Neuron (in vitro differentiated cells): ENCODE data around the gene FAN1.
"Not testable (repeated sequence)": the region's sequence is repeated elsewhere in the genome, so short reads cannot be mapped to it uniquely, and the experiment has no call there.

Experiments used
- H2AFZ ChIP-seq: one replicate; pipeline ENCODE4 v1.6.1; 2013; ENCODE audit warnings: low read depth, mild to moderate bottlenecking, inconsistent platforms, low read length, moderate library complexity
- H3K27me3 ChIP-seq: one replicate; pipeline ENCODE4 v1.6.1; 2013; ENCODE audit warnings: low read length; ENCODE audit not compliant: insufficient read depth
- H3K36me3 ChIP-seq: one replicate; pipeline ENCODE4 v1.6.1; 2013; ENCODE audit warnings: low read length; ENCODE audit not compliant: insufficient read depth
- H3K4me1 ChIP-seq: one replicate; pipeline ENCODE4 v1.6.1; 2013; ENCODE audit warnings: low read length; ENCODE audit not compliant: insufficient read depth
- H3K4me3 ChIP-seq: 2 replicates; pipeline ENCODE4 v1.5.1; 2013; ENCODE audit warnings: mild to moderate bottlenecking, low read length, moderate library complexity
- H3K9me3 ChIP-seq: one replicate; pipeline ENCODE4 v1.6.1; 2013; ENCODE audit warnings: low read length

Gene FAN1

DNA sequence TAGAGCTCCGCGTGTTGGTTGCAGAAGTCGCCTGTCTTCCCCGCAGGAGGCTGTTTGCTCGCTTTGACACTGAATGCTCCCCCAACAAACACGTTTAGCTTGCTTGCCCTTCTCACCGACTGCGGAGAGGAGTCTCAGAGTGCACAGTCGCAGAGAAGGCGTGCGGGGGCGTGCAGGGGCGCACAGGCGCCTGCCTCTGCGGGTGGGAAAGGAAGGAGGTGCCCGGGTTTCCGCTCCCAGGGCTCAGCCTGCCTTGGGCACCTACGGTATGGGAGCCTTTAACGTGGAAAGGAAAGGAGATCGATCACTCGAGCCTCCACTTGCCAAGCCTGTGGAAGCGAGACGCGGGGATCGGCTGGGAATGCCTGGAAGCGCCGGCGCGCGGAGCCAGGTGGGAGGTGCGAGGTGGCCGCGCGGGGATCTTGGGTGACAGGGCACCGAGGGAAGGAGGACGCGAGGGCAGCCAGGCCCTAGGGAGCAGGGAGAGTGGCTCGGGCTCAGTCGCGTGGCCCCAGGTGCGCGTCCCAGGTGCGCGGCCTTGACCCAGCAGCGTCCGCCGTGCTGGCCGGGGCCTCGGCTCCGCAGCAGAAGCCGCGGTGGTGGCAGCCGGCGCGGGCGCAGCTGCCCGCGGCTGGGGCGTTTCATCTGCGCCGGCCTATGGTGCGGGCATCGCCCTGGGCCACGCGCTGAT lies at the start of gene FAN1:
TSS of gene FAN1 (plus strand) at position 419 of the 691 bp plus-strand sequence. CDS start 749 bp downstream, outside the sequence.
- Histone ChIP-seq H3K27me3 (no peaks in the 10 kb centered on the region), H3K9me3 (no peaks in the 10 kb centered on the region), H3K4me1 (peaks cover 3% of the 10 kb centered on the region), H3K36me3 (peaks cover 15% of the 10 kb centered on the region), H3K4me3 (peak within 1 kb of the TSS; percentile 72), H2AFZ (peak within 1 kb of the TSS; percentile 77)

DNA sequence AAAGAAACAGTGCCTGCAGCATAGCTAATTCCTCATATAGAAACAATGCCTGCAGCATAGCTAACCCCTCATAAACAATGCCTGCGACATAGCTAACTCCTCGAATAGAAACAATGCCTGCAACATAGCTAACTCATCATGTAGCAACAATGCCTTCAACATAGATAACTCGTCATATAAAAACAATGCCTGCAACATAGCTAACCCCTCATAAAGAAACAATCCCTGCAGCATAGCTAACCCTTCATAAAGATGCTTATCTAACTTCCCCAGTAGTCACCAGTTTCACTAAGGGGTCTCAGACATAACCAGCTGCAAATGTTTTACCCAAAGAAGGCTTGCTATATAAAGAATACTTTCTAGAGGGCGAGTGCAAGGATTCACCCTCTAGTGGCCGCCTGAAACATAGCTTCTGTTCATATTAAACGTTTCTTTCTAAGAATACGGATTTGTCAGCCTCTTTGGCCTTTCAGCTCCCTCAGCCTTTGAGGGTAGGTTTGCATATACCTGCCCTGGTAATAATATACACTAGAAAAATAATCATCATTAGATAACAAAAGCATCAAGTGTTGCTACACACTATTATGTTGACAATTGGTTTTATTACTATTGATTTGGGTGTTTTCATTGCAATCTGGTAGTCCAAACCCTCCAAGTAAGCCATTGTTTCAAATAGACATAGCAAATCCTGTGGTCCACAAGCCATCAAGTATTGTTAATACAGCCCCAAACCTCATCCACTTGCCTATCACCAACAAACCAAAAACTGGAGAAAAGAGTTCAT lies 44.4 kb upstream of the FAN1 start:
- no peaks in the 10 kb centered on the region for H3K9me3 ChIP-seq
- no peaks in the 10 kb centered on the region for H3K36me3 ChIP-seq
- peak overlapping the region; percentile 2 for H3K4me3 ChIP-seq
- H3K4me1 ChIP-seq = peaks cover 22% of the 10 kb centered on the region
- H3K27me3 ChIP-seq = no peaks in the 10 kb centered on the region
- peak overlapping the region; percentile 48 for H2AFZ ChIP-seq

DNA sequence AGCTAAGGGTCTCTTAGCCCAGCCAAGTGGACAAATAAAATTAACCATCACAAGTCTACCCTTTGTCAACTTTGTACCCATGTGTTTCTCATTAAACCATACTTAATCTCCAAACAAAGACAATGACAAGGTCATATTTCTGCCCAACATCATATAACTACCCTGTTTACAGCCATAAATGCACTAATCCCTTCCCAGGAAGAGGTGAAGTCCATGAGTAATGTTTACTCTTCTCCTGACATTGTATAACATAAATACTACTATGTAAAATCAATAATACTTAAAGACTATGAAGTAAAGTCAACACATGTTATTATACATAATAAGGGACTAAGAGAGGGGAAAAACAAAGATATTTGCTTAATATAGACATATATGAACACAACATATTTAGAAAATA lies 38.5 kb upstream of the FAN1 start:
- Histone ChIP-seq H3K9me3 (no peaks in the 10 kb centered on the region), H2AFZ (no peak overlapping the region), H3K36me3 (no peaks in the 10 kb centered on the region), H3K4me1 (peaks cover 4% of the 10 kb centered on the region), H3K4me3 (no peak overlapping the region), H3K27me3 (no peaks in the 10 kb centered on the region)

DNA sequence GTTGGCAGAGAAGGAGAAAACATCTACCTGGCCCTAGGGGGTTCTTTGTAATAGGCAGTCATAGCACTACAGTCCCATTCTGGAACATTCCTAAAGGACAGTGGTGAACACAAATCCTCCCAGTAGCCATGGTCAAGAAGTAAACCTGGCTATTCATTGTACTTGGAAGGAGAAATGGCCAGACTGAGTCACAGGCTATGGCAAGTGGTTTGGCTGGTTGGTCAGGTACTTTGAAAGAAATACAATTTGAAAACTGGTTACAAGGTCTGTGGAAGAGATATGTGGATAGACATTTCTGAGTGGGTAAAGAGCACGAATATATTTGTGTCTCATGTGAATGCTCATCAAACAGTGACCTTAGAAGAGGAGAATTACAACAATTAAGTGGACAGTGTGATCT lies 33.0 kb upstream of the FAN1 start:
- Histone ChIP-seq H3K4me3 (no peak overlapping the region), H2AFZ (no peak overlapping the region), H3K4me1 (no peaks in the 10 kb centered on the region), H3K9me3 (no peaks in the 10 kb centered on the region), H3K36me3 (no peaks in the 10 kb centered on the region), H3K27me3 (no peaks in the 10 kb centered on the region)

DNA sequence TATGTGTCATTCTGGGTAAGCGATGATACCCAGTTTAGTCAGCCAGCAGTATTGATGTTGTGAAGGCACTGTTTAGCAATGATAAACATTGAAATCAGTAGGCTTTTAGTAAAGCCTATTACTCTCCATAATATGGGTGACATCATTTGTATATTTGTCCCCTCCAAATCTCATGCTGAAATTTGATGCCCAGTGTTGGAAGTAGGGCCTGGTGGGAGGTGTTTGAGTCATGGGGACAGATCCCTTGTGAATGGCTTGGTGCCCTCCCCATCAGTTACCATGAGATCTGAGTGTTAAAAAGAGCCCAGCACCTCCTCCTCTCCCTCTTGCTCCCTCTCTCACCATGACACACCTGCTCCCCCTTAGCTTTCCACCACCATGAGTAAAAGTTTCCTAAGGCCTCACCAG lies 31.4 kb upstream of the FAN1 start:
- Histone ChIP-seq H3K36me3 (no peaks in the 10 kb centered on the region), H2AFZ (no peak overlapping the region)

DNA sequence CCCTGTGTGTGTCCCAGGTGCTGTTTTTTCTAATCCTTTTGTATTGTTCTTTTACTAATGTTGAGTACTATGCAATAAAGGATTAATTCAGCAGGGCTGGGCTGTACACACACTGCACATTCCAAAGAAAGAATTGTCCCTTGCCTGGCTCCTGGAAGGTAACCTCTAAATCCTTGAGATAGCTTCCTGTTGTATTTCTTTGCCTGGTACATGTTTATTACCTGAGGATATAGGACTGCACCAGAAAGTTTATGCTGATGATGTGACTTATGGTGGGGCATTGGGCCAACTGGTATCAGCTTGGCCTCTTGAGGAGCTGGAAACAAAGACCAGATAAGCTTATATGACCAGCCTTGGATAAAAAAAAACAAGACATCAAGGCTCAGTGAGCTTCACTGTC lies 26.6 kb upstream of the FAN1 start:
- H3K27me3 ChIP-seq = no peaks in the 10 kb centered on the region
- no peaks in the 10 kb centered on the region for H3K36me3 ChIP-seq
- H2AFZ ChIP-seq = no peak overlapping the region
- H3K4me3 ChIP-seq = no peak overlapping the region
- no peaks in the 10 kb centered on the region for H3K9me3 ChIP-seq
- H3K4me1 ChIP-seq = no peaks in the 10 kb centered on the region

More for the DNA sequence above, 31.4 kb upstream of the FAN1 start:
- H3K4me3 ChIP-seq = no peak overlapping the region
- no peaks in the 10 kb centered on the region for H3K9me3 ChIP-seq
- no peaks in the 10 kb centered on the region for H3K27me3 ChIP-seq
- no peaks in the 10 kb centered on the region for H3K4me1 ChIP-seq

DNA sequence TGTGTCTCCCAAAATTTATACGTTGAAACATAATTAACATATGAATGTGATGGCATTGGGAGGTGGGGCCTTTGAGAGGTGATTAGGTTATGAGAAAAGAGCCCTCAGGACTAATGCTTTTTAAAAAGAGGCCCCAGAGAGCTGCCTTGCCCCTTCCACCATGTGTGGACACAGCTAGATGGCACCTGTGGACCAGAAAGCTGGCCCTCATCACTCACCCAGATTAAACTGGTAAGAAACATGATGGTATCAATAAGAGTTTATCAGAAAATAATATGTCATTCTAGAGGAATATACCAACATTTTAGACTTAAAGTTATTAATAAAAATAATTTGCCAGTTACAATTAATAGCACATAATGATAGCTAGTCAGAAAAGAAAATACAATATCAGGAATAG lies 25.2 kb upstream of the FAN1 start:
- H2AFZ ChIP-seq = no peak overlapping the region
- H3K4me3 ChIP-seq = no peak overlapping the region

DNA sequence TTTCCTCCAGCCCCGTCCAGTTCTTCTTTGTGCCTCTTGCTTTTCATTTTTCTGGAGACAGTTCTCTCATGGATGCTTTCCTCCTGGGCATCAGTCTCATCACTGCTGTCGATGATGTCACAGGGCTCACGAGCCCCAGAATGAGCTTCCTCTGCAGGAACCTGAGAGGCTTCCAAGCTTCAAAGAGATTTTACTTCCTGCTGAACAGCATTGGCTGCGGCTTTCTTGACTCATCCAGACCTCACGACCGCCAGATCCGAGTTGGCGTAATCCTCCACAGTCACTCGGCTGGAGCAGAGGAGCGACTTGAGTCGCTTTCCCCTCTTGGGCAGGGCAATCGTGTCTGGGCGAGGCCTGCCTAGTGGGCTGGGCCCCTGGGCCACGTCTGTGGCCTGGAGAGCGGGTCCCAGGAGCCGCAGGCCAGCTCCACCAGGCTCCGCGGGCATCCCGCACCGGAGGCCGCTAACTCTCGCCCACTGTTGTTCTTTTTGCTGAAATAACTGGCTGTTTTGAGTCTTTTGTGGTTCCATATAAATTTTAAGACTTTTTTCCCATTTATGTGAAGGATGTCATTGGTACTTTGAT lies 20.8 kb upstream of the FAN1 start:
- H3K9me3 ChIP-seq = no peaks in the 10 kb centered on the region
- H2AFZ ChIP-seq = no peak overlapping the region
- no peaks in the 10 kb centered on the region for H3K4me1 ChIP-seq
- H3K27me3 ChIP-seq = no peaks in the 10 kb centered on the region
- no peak overlapping the region for H3K4me3 ChIP-seq
- no peaks in the 10 kb centered on the region for H3K36me3 ChIP-seq

More for the DNA sequence above, 25.2 kb upstream of the FAN1 start:
- no peaks in the 10 kb centered on the region for H3K36me3 ChIP-seq
- no peaks in the 10 kb centered on the region for H3K27me3 ChIP-seq
- H3K4me1 ChIP-seq = no peaks in the 10 kb centered on the region
- H3K9me3 ChIP-seq = no peaks in the 10 kb centered on the region

DNA sequence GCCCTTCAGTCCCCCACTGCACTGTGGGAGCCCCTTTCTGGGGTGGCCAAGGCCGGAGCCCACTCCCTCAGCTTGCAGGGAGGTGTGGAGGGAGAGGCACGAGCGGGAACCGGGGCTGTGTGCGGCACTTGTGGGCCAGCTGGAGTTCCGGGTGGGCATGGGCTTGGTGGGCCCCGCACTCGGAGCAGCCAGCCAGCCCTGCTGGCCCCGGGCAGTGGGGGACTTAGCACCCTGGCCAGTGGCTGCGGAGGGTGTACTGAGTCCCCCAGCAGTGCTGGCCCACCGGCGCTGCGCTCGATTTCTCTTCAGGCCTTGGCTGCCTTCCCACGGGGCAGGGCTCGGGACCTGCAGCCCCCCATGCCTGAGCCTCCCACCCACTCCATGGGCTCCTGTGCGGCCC lies 20.0 kb upstream of the FAN1 start:
- H2AFZ ChIP-seq, H3K27me3 ChIP-seq, H3K9me3 ChIP-seq, H3K4me3 ChIP-seq, H3K4me1 ChIP-seq, H3K36me3 ChIP-seq: not testable (repeated sequence)

DNA sequence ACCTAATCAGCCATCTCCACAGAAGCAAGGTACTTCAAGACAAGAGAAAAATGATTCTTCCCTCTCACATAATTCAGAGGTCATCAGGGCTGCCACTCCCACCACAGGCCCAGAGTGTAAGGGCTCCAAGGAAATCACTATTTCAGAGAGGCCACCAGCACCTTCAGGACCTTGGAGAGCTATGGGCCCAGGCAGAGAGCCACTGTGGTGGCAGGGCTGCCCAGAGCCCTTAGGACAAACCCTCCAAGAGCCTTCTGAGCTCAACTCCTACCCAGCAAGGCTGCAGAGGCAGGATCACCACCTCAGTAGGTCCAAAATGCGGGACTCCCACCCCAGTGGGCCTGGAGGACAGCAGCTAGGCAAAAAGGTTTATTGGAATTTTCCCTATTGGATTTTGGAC lies 17.9 kb upstream of the FAN1 start:
- peaks cover 11% of the 10 kb centered on the region for H3K4me1 ChIP-seq
- H3K9me3 ChIP-seq = no peaks in the 10 kb centered on the region
- no peaks in the 10 kb centered on the region for H3K27me3 ChIP-seq
- H3K36me3 ChIP-seq = no peaks in the 10 kb centered on the region
- no peak overlapping the region for H3K4me3 ChIP-seq
- no peak overlapping the region for H2AFZ ChIP-seq

DNA sequence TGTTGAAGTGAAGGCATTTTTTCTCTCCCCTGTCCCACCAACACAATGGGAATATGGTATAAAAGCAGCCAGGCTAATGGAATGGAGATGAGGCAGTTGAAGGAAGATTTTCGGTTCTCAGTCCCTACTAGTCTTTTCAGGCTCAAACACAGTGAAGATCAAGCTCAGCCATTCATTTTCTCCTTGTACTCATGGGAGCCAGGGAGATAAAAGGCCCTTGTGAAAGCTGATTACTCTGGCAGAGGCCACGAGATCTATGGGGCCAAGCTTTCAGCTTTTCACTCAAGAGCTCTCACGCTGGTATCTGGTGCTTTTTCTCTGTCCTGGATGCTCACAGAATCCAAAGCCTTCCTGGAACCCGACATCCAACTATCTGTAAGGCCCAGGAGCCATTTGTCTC lies 14.5 kb upstream of the FAN1 start:
- no peak overlapping the region for H2AFZ ChIP-seq
- no peaks in the 10 kb centered on the region for H3K36me3 ChIP-seq
- H3K27me3 ChIP-seq = no peaks in the 10 kb centered on the region
- H3K4me1 ChIP-seq = peaks cover 11% of the 10 kb centered on the region
- H3K9me3 ChIP-seq = no peaks in the 10 kb centered on the region
- H3K4me3 ChIP-seq = no peak overlapping the region

DNA sequence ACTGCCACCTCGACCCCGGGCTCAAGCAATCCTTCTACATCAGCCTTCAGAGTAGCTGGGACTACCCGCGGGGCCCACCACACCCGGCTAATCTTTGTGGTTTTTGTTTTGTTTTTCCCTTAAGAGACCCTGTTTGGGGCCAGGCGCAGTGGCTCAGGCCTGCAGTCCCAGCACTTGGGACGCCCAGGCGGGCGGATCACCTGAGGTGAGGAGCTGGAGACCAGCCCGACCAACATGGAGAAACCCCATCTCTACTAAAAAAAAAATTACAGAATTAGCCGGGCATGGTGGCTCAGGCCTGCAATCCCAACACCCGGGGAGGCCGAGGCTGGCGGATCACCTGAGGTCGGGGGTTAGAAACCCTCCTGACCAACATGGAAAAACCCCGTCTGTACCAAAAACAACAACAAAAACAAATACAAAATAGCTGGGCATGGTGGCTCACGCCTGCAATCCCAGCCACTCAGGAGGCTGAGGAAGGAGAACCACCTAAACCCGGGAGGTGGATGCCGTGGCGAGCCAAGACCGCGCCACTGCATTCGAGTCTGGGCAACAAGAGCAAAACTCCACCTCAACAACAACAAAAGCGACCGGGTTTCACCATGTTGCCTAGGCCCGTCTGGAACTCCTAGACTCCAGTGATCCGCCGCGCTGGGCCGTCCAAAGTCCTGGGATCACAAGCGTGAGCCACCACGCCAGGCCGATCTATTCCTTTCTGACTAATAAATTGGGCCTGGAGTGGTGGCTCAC lies 8.1 kb upstream of the FAN1 start:
- Histone ChIP-seq H3K36me3 (no peaks in the 10 kb centered on the region), H3K4me1 (peaks cover 8% of the 10 kb centered on the region), H3K9me3 (no peaks in the 10 kb centered on the region), H2AFZ (peak overlapping the region; percentile 21), H3K27me3 (no peaks in the 10 kb centered on the region), H3K4me3 (no peak overlapping the region)

DNA sequence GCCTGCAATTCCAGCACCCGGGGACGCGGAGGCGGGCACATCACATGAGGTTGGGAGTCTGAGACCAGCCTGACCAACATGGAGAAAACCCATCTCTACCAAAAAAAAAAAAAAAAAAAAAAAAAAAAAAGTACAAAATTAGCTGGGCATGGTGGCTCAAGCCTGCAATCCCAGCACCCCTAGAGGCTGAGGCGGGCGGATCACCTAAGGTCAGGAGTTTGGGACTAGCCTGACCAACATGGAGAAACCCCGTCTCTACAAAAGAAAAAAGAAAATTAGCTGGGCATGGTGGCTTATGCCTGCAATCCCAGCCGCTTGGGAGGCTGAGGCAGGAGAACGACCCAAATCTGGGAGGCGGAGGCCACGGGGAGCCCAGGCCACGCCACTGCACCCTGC lies 7.5 kb upstream of the FAN1 start:
- Histone ChIP-seq H3K36me3 (no peaks in the 10 kb centered on the region), H3K4me3 (no peak overlapping the region), H3K9me3 (no peaks in the 10 kb centered on the region), H2AFZ (no peak overlapping the region), H3K4me1 (peaks cover 8% of the 10 kb centered on the region), H3K27me3 (no peaks in the 10 kb centered on the region)
